Esophagus muscularis mucosa (tissue), 4 donors: ENCODE results near the gene FZD10.

Experiments used
- EP300 ChIP-seq: sonication (generic); formaldehyde crosslinking; IDR thresholded peaks from one replicate; pipeline ENCODE4 v1.6.1; 2017; ENCODE audit warnings: antibody characterized with exemption
- POLR2A ChIP-seq: fragments of 450-650 bp; IDR thresholded peaks from one replicate; pipeline ENCODE4 v1.6.1; 2017; ENCODE audit warnings: antibody characterized with exemption, moderate library complexity, mild to moderate bottlenecking, low read depth
- POLR2AphosphoS5 ChIP-seq, 2 donors: sonication (generic); formaldehyde crosslinking; IDR thresholded peaks; one replicate each; pipeline ENCODE4 v1.6.1; 2017; ENCODE audit warnings: antibody characterized with exemption in 2 of 2
- TF ChIP-seq, protein P1 (sequence below), 3 experiments: fragments of 200-600 bp in 2 of 3; fragments of 450-650 bp in 1 of 3; sonication (generic) in 2 of 3; IDR thresholded peaks; one replicate each; pipeline ENCODE4 v1.5.1; 2017 to 2019; ENCODE audit warnings: antibody characterized with exemption in 3 of 3, mild to moderate bottlenecking in 2 of 3, moderate library complexity in 1 of 3

GRCh38 chr12:130160711-130161231, 1.5 kb upstream of the FZD10 start:
- TF ChIP-seq POLR2AphosphoS5 (IDR thresholded peaks at IDR 0.05) (no peak), EP300 (no peak), POLR2A (no peak)
- TF ChIP-seq, protein P1, sequence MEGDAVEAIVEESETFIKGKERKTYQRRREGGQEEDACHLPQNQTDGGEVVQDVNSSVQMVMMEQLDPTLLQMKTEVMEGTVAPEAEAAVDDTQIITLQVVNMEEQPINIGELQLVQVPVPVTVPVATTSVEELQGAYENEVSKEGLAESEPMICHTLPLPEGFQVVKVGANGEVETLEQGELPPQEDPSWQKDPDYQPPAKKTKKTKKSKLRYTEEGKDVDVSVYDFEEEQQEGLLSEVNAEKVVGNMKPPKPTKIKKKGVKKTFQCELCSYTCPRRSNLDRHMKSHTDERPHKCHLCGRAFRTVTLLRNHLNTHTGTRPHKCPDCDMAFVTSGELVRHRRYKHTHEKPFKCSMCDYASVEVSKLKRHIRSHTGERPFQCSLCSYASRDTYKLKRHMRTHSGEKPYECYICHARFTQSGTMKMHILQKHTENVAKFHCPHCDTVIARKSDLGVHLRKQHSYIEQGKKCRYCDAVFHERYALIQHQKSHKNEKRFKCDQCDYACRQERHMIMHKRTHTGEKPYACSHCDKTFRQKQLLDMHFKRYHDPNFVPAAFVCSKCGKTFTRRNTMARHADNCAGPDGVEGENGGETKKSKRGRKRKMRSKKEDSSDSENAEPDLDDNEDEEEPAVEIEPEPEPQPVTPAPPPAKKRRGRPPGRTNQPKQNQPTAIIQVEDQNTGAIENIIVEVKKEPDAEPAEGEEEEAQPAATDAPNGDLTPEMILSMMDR (IDR thresholded peaks at IDR 0.05), result no peak
